ENCODE data around the gene PIP5K1A.

Gene PIP5K1A

GRCh38 chr1:151210830-151211229, 12.5 kb downstream of the PIP5K1A start:
- H2AFZ ChIP-seq (ENCODE audit: low read length) = no peak overlapping the region
- peaks cover 64% of the 10 kb centered on the region for H3K36me3 ChIP-seq (ENCODE audit: insufficient read depth, low read length)
- H3K9me3 ChIP-seq (ENCODE audit: low read length) = no peaks in the 10 kb centered on the region
- H3K4me3 ChIP-seq (ENCODE audit: low read depth, low read length, poor library complexity, severe bottlenecking) = no peak overlapping the region
- H3K9ac ChIP-seq (ENCODE audit: low read length) = no peak overlapping the region
- H3K4me2 ChIP-seq (ENCODE audit: low read length) = no peak overlapping the region
- no peak overlapping the region for H3K27ac ChIP-seq (ENCODE audit: low read depth, low read length, poor library complexity, severe bottlenecking)
- no peaks in the 10 kb centered on the region for H3K27me3 ChIP-seq (ENCODE audit: insufficient read depth, low read length)
- no peak for TF ChIP-seq CTCF (IDR thresholded peaks at IDR 0.05; ENCODE audit: low read length)
- TF ChIP-seq EZH2 (IDR thresholded peaks at IDR 0.05; ENCODE audit: borderline replicate concordance, low read length) = no peak
- H3K9me2 ChIP-seq (ENCODE audit: low read depth, low read length) = no peaks in the 10 kb centered on the region
- H3K4me1 ChIP-seq (ENCODE audit: insufficient read depth, low read length, severe bottlenecking) = no peaks in the 10 kb centered on the region
- H3F3A ChIP-seq (ENCODE audit: insufficient read depth, low read length) = no peaks in the 10 kb centered on the region
- H3K79me2 ChIP-seq (ENCODE audit: insufficient read depth, low read length) = peaks cover 44% of the 10 kb centered on the region
- H4K20me1 ChIP-seq (ENCODE audit: insufficient read depth, low read length) = no peaks in the 10 kb centered on the region

GRCh38 chr1:151211972-151212705, 13.8 kb downstream of the PIP5K1A start:
- Histone ChIP-seq H3K27ac (ENCODE audit: low read depth, low read length, poor library complexity, severe bottlenecking) (no peak overlapping the region), H3K9ac (ENCODE audit: low read length) (no peak overlapping the region), H4K20me1 (ENCODE audit: insufficient read depth, low read length) (no peaks in the 10 kb centered on the region), H3K4me2 (ENCODE audit: low read length) (no peak overlapping the region), H2AFZ (ENCODE audit: low read length) (no peak overlapping the region), H3K9me3 (ENCODE audit: low read length) (no peaks in the 10 kb centered on the region), H3K9me2 (ENCODE audit: low read depth, low read length) (no peaks in the 10 kb centered on the region), H3K4me3 (ENCODE audit: low read depth, low read length, poor library complexity, severe bottlenecking) (no peak overlapping the region), H3K27me3 (ENCODE audit: insufficient read depth, low read length) (no peaks in the 10 kb centered on the region), H3K36me3 (ENCODE audit: insufficient read depth, low read length) (peaks cover 54% of the 10 kb centered on the region), H3K79me2 (ENCODE audit: insufficient read depth, low read length) (peaks cover 48% of the 10 kb centered on the region), H3F3A (ENCODE audit: insufficient read depth, low read length) (no peaks in the 10 kb centered on the region), H3K4me1 (ENCODE audit: insufficient read depth, low read length, severe bottlenecking) (no peaks in the 10 kb centered on the region)
- TF ChIP-seq EZH2 (IDR thresholded peaks at IDR 0.05; ENCODE audit: borderline replicate concordance, low read length) (no peak), CTCF (IDR thresholded peaks at IDR 0.05; ENCODE audit: low read length) (no peak)

GRCh38 chr1:151213560-151213959, 15.2 kb downstream of the PIP5K1A start:
- H3K27ac ChIP-seq (ENCODE audit: low read depth, low read length, poor library complexity, severe bottlenecking) = no peak overlapping the region
- H4K20me1 ChIP-seq (ENCODE audit: insufficient read depth, low read length) = no peaks in the 10 kb centered on the region
- no peaks in the 10 kb centered on the region for H3F3A ChIP-seq (ENCODE audit: insufficient read depth, low read length)
- no peaks in the 10 kb centered on the region for H3K4me1 ChIP-seq (ENCODE audit: insufficient read depth, low read length, severe bottlenecking)
- H3K27me3 ChIP-seq (ENCODE audit: insufficient read depth, low read length) = no peaks in the 10 kb centered on the region
- TF ChIP-seq CTCF (IDR thresholded peaks at IDR 0.05; ENCODE audit: low read length) (no peak), EZH2 (IDR thresholded peaks at IDR 0.05; ENCODE audit: borderline replicate concordance, low read length) (no peak)
- peaks cover 46% of the 10 kb centered on the region for H3K36me3 ChIP-seq (ENCODE audit: insufficient read depth, low read length)
- H3K4me2 ChIP-seq (ENCODE audit: low read length) = no peak overlapping the region
- H3K9ac ChIP-seq (ENCODE audit: low read length) = no peak overlapping the region
- peaks cover 57% of the 10 kb centered on the region for H3K79me2 ChIP-seq (ENCODE audit: insufficient read depth, low read length)
- no peaks in the 10 kb centered on the region for H3K9me2 ChIP-seq (ENCODE audit: low read depth, low read length)
- H2AFZ ChIP-seq (ENCODE audit: low read length) = no peak overlapping the region
- no peaks in the 10 kb centered on the region for H3K9me3 ChIP-seq (ENCODE audit: low read length)
- no peak overlapping the region for H3K4me3 ChIP-seq (ENCODE audit: low read depth, low read length, poor library complexity, severe bottlenecking)
